Fibroblast of villous mesenchyme (primary cell): ENCODE results near the gene SPATS2. TPM values are rescaled to one million over a fixed set of nuclear protein-coding genes. Genes with fewer than 3 reads are reported as not detected.

Source experiments
- DNase-seq: peaks from one replicate; pipeline ENCODE4 v3.0.0-alpha.2; 2010; ENCODE audit warnings: low read depth
- H3K4me3 ChIP-seq: 2 replicates; pipeline ENCODE4 v1.5.1; 2011; ENCODE audit warnings: low read depth, mild to moderate bottlenecking, low read length
- CTCF ChIP-seq: IDR thresholded peaks from 2 replicates; pipeline ENCODE4 v1.5.1; 2012; ENCODE audit warnings: low read depth, mild to moderate bottlenecking, low read length; ENCODE audit not compliant: insufficient read depth
- total RNA-seq: library from RNA; depleted of rRNA; stranded (reverse); fragments of >200 nt; gene quantifications from 2 replicates; pipeline ENCODE4 v1.2.3, GENCODE V29; 2012

The SPATS2 gene
- total RNA-seq, 1 donor, result 32.4 TPM

- no peak for DNase-seq
- TF ChIP-seq CTCF, result no peak
- H3K4me3 ChIP-seq, result no peak overlapping the region
Measured at GRCh38 chr12:49543221-49543913, 176.1 kb downstream of the SPATS2 start.

- DNase-seq, result no peak
- TF ChIP-seq CTCF, result no peak
- no peak overlapping the region for H3K4me3 ChIP-seq
Measured at GRCh38 chr12:49543914-49544815, 176.9 kb downstream of the SPATS2 start.

GRCh38 chr12:49545815-49546214, 178.6 kb downstream of the SPATS2 start:
- TF ChIP-seq CTCF, result no peak
- DNase-seq, result no peak
- no peak overlapping the region for H3K4me3 ChIP-seq

- no peak for DNase-seq
- H3K4me3 ChIP-seq, result no peak overlapping the region
- TF ChIP-seq CTCF, result no peak
Measured at GRCh38 chr12:49546481-49546880, 179.2 kb downstream of the SPATS2 start.

- TF ChIP-seq CTCF, result no peak
- no peak for DNase-seq
- no peak overlapping the region for H3K4me3 ChIP-seq
Measured at GRCh38 chr12:49547090-49547690, 179.9 kb downstream of the SPATS2 start.

GRCh38 chr12:49548481-49548821, 181.2 kb downstream of the SPATS2 start:
- TF ChIP-seq CTCF, result no peak
- no peak for DNase-seq
- peak overlapping the region; percentile 35 for H3K4me3 ChIP-seq
